GM12891 (cell line): ENCODE measurements around the gene ZNF346.

ENCODE experiments used
- POLR2A ChIP-seq: IDR thresholded peaks from 2 replicates; pipeline ENCODE4 v1.6.1; 2011; ENCODE audit warnings: low read depth, low read length, control low read depth
- POLR2AphosphoS5 ChIP-seq: IDR thresholded peaks from 2 replicates; pipeline ENCODE4 v1.6.1; 2011; ENCODE audit warnings: low read depth, low read length, control low read depth
- POU2F2 ChIP-seq: IDR thresholded peaks from 2 replicates; pipeline ENCODE4 v1.6.1; 2011; ENCODE audit warnings: low read depth, mild to moderate bottlenecking, control low read depth, low read length, moderate library complexity

- TF ChIP-seq POLR2A (no peak), POLR2AphosphoS5 (no peak), POU2F2 (no peak)
Observed at GRCh38 chr5:177023303-177023664, 788 bp downstream of the ZNF346 start.
